Fibroblast of pulmonary artery (primary cell): ENCODE data around the gene SKOR1.

Experiments used
- DNase-seq: peaks from one replicate; pipeline ENCODE4 v3.0.0-alpha.2; 2010; ENCODE audit warnings: low read depth
- H3K4me3 ChIP-seq: replicated peaks from 2 replicates; pipeline ENCODE4 v1.5.1; 2011; ENCODE audit warnings: low read depth, mild to moderate bottlenecking, control low read depth, low read length, moderate library complexity
- CTCF ChIP-seq: IDR thresholded peaks from 2 replicates; pipeline ENCODE4 v1.5.1; 2011; ENCODE audit warnings: mild to moderate bottlenecking, control low read depth, low read length, inconsistent platforms; ENCODE audit errors: missing control alignments

The SKOR1 gene

GRCh38 chr15:67854358-67854757 lies 29.0 kb downstream of the SKOR1 start:
- no peak overlapping the region for H3K4me3 ChIP-seq
- TF ChIP-seq CTCF = no peak
- DNase-seq = no peak

DNA sequence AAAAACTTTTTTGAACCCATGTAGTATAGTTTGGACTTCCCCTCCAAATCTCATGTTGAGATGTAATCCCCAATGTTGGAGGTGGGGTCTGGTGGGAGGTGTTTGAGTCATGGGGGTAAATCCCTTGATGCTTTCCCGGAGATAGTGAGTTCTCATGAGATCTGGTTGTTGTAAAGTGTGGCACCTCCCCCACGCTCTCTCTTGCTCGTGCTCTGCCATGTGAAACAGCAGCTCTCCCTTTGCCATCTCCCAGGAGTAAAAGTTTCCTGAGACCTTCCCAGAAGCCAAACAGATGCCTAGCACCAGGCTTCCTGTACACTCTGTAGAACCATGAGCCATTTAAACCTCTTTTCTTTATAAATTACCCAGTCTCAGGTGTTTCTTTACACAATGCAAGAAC lies 30.5 kb downstream of the SKOR1 start:
- TF ChIP-seq CTCF = no peak
- H3K4me3 ChIP-seq = no peak overlapping the region
- no peak for DNase-seq

DNA sequence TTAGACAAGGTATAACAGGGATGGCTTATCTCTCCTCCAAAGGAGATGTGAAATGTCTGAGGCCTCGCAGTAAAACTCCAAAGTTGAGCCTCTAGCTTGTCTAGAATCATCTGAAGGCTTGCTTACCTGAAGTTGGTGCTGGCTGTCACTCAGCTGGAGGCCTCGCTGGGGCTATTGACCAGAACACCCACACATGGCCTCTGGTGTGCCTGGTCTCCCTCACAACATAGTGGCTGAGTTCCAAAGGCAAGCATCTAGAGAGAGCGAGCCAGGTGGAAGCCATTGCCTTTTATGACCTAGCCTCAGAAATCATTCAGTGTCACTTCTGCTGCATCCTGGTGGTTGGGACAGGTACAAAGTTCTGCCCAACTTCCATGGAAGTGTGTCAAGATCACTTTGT lies 31.9 kb downstream of the SKOR1 start:
- no peak for DNase-seq
- H3K4me3 ChIP-seq = no peak overlapping the region

DNA sequence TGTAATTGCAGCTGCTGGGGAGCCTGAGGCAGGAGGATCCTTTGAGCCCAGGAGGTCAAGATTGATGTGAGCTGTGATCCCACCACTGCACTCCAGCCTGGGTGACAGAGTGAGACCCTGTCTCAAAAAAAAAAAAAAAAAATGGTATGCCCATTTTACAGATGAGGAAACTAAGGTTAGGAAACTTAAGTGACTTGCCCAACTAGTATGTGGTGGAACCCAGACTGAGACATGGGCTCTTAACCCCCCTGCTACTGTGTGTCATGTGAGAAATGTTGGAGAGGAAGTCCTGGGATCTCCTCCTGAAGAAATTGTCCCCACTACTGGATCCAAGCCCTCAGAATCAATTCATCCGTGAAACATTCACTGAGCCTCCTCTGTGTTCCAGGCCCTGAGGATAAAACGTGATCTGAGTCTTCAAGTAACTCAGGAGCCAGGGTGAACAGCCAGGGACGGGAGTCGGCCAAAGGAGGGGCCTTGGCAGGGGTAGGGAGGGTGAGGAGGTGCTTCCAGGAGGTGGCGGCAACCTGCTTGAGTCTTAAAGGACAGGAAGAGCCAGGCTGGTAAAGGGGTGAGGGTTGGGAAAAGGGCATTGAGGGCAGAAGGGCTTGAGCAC lies 34.1 kb downstream of the SKOR1 start:
- no peak overlapping the region for H3K4me3 ChIP-seq
- DNase-seq = no peak
- no peak for TF ChIP-seq CTCF

More for the DNA sequence above, 31.9 kb downstream of the SKOR1 start:
- no peak for TF ChIP-seq CTCF

DNA sequence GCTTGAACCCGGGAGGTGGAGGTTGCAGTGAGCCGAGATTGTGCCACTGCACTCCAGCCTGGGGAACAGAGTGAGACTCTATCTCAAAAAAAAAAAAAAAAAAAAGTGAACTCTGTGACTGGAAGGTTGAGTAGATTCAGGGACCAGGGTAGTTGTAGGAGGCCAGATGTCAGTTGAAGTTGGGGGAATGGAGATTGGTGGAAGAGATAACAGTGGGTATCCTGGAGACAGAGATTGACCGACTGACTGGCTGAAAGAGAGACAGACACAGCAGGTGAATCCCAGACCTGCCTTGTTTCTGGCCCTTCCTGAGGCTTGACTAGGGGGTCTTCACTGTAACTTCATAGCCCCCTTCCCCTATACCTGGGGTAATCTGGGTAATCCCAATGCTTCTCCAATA lies 36.7 kb downstream of the SKOR1 start:
- TF ChIP-seq CTCF = no peak
- no peak overlapping the region for H3K4me3 ChIP-seq
- DNase-seq = no peak

DNA sequence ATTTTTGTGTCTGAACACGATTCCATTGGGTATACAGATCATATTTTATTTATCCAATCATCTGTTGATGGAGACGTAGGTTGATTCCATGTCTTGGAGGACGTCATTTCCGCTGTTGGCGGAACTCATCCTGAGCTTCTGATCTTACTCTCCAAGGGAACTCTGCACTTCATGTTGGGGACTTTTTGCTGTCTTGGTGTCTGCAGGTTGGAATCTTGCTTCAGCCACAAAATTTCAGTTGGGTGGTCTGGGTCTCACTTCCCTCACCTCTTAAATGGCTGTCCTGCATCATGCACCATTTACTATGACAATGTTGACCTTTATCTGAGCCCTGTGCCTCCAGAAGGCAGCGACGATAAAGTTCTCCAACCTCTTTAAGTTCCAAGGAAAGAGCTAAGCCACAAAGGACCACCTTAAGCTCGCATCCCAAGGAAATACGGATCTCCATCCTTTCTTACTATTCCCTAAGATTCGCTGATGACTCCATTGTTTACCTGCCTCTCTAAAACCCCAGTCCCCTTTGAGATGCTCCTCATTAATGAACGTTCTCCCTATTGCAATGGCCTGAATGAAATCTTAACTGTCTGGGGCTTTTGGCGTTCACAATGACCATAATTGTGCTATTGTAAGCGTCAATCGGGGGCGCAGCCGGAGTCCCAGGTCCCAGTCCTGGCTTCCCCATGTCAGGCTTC lies 37.6 kb downstream of the SKOR1 start:
- peak overlapping the region; percentile 49 for H3K4me3 ChIP-seq
- no peak for TF ChIP-seq CTCF
- DNase-seq = no peak
